Kidney epithelial cell (primary cell): ENCODE results near the gene EPHB1. TPM values are rescaled to one million over a fixed set of nuclear protein-coding genes. Genes with fewer than 3 reads are reported as not detected.

Experiments used
- DNase-seq: peaks from one replicate; pipeline ENCODE4 v3.0.0-alpha.2; 2010; ENCODE audit warnings: low read depth
- H3K27me3 ChIP-seq: 2 replicates; pipeline ENCODE4 v1.6.0; 2011; ENCODE audit warnings: low read length; ENCODE audit not compliant: control insufficient read depth, insufficient read depth
- H3K36me3 ChIP-seq: 2 replicates; pipeline ENCODE4 v1.5.1; 2011; ENCODE audit warnings: low read length; ENCODE audit not compliant: control insufficient read depth, insufficient read depth
- H3K4me3 ChIP-seq: 2 replicates; pipeline ENCODE4 v1.5.1; 2011; ENCODE audit warnings: low read depth, mild to moderate bottlenecking, control low read depth, low read length
- total RNA-seq: library from RNA; depleted of rRNA; stranded (reverse); fragments of >200 nt; gene quantifications from 2 replicates; pipeline ENCODE4 v1.2.3, GENCODE V29; 2015
- TF ChIP-seq, protein P1 (sequence below): IDR thresholded peaks from 2 replicates; pipeline ENCODE4 v1.5.1; 2011; ENCODE audit warnings: mild to moderate bottlenecking, moderate library complexity, low read length, control low read depth, inconsistent platforms; ENCODE audit not compliant: insufficient read depth, poor library complexity, severe bottlenecking

Gene EPHB1
- total RNA-seq, 1 donor from 2014 or later, result 10.8 TPM

DNA sequence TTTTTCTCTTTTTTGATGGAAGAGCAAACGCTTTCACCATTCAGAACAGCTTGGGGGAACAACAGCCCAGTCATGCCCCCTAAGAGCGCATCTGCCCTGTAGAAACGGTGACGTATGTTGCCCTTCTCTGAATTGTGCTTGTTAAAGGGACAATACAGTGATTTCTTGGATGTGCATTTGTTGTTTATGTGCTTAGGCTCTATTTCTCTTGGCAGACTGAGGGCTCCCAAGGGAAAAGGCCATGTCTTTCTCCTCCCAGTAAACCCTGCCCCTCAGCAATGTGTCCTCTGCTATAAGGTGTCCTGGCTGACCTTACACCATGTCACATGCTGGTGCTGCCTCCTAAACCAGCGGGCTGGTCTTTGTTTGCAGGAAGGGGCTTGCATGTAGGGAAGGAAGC, 346.1 kb downstream of the EPHB1 start:
- Histone ChIP-seq H3K4me3 (no peak overlapping the region), H3K36me3 (no peaks in the 10 kb centered on the region), H3K27me3 (no peaks in the 10 kb centered on the region)
- TF ChIP-seq, protein P1, sequence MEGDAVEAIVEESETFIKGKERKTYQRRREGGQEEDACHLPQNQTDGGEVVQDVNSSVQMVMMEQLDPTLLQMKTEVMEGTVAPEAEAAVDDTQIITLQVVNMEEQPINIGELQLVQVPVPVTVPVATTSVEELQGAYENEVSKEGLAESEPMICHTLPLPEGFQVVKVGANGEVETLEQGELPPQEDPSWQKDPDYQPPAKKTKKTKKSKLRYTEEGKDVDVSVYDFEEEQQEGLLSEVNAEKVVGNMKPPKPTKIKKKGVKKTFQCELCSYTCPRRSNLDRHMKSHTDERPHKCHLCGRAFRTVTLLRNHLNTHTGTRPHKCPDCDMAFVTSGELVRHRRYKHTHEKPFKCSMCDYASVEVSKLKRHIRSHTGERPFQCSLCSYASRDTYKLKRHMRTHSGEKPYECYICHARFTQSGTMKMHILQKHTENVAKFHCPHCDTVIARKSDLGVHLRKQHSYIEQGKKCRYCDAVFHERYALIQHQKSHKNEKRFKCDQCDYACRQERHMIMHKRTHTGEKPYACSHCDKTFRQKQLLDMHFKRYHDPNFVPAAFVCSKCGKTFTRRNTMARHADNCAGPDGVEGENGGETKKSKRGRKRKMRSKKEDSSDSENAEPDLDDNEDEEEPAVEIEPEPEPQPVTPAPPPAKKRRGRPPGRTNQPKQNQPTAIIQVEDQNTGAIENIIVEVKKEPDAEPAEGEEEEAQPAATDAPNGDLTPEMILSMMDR, result no peak
- DNase-seq, result no peak

DNA sequence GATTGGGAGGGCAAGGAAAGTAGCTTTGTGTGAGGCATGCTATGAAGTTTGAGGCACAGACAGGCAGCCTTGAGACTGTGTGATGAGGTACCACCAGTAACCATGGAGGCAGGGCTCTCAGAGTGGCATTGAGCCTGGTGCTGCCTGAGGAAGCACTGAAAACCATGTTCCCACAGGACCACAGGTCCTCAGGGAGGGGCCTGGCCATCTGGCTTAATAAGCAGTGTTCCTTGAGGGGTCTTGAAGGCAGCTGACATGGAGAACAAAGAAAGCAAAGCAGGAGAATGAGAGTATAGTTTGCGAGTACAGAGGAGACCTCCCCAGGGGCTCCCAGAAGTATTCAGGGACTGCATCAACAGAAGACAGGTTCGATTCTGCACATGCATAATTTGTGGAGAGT, 346.6 kb downstream of the EPHB1 start:
- no peaks in the 10 kb centered on the region for H3K36me3 ChIP-seq
- DNase-seq, result no peak

DNA sequence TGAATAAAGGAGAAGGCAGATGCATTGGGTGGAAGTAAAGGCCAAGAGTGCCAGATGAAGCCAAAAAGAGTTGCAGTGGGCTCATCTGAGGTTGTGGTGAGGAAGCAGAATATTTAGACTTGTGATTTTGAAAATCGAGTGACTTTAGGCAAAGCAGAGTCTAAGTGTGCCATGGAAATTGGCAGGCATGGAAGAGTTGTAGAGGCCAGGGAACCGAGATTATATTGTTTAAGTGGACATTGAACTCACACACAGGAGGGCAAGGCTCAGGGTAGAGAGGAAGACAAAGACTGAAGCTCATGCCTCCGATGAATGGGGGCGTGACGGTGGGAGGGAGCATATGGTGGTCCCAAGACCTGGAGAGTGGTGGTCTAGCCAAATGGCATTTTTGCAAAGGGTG, 347.5 kb downstream of the EPHB1 start:
- TF ChIP-seq, protein P1, result no peak
- no peak overlapping the region for H3K4me3 ChIP-seq
- no peaks in the 10 kb centered on the region for H3K27me3 ChIP-seq
- no peaks in the 10 kb centered on the region for H3K36me3 ChIP-seq
- no peak for DNase-seq

More for the DNA sequence above, 346.6 kb downstream of the EPHB1 start:
- H3K27me3 ChIP-seq, result no peaks in the 10 kb centered on the region
- TF ChIP-seq, protein P1, result no peak
- H3K4me3 ChIP-seq, result no peak overlapping the region

DNA sequence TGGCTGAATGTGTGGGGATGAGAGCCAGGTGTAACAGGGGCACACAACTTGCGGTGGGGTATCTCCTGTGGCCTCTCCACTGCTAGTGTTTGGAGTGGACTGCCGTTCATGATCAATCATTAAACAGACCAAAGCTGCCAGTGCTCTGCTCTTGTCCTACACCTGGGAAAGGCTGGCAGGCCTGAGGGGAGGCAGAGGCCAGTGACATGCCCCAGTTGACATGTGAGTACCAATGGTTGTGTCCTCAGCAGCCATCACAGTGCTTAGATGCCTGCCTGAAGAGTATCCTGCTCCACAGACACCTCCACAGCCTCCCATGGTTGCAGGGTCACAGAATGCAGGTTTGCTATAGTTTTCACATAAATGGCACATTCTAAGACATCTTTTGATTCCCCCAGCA, 348.4 kb downstream of the EPHB1 start:
- Histone ChIP-seq H3K36me3 (no peaks in the 10 kb centered on the region), H3K27me3 (no peaks in the 10 kb centered on the region), H3K4me3 (no peak overlapping the region)
- DNase-seq, result no peak
- TF ChIP-seq, protein P1, result no peak

DNA sequence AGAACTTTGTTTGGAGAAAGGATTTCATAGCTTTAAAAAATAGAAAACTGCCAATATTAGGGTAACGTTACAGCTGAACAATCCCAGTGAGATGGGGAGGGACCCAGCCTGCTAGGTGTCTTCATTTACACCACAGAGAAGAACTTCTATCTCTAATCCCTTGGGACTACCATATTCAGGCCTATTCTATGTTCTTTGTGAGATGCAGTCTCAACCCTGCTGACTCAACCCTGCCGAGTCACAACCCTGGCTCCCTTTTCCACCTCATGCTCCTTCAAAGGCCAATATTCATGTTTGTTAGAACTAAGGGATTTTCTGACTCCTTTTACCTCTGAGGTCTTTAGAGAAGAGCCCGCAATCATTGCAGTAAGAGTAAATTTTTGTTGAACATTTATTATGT, 350.5 kb downstream of the EPHB1 start:
- Histone ChIP-seq H3K36me3 (no peaks in the 10 kb centered on the region), H3K4me3 (no peak overlapping the region), H3K27me3 (no peaks in the 10 kb centered on the region)
- DNase-seq, result no peak
- TF ChIP-seq, protein P1, result no peak

DNA sequence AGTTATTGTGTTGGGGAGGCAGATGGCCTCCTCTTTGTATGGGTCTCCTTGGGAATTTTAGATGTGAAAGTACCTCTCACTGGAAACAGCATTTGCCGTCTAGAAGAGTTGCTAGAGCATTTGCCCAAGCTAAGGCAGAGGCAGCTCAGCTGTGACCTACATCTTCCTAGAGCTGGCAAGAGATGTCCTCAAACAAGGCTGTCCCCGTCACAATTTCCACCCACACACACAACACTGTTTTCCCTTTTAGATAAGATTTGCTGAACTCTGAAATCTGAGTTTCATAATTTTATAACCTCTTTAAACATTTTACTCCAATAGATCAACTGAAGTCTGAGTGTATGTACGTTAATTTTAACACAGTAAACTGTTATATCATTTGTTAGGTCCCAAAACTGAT, 352.6 kb downstream of the EPHB1 start:
- TF ChIP-seq, protein P1, result no peak
- H3K36me3 ChIP-seq, result no peaks in the 10 kb centered on the region
- no peak for DNase-seq
- H3K4me3 ChIP-seq, result no peak overlapping the region
- H3K27me3 ChIP-seq, result no peaks in the 10 kb centered on the region
